DND-41 (cell line): Measurements from ENCODE around the gene CDCA5.

Experiments used
- EZH2 ChIP-seq: IDR thresholded peaks from 3 replicates; pipeline ENCODE4 v1.6.1; 2012; ENCODE audit warnings: borderline replicate concordance, low read depth, mild to moderate bottlenecking, moderate library complexity, low read length, inconsistent platforms; ENCODE audit not compliant: severe bottlenecking
- TF ChIP-seq, protein P1 (sequence below): IDR thresholded peaks from 2 replicates; pipeline ENCODE4 v1.5.1; 2012; ENCODE audit warnings: borderline replicate concordance, low read length, moderate library complexity, mild to moderate bottlenecking; ENCODE audit not compliant: poor library complexity, severe bottlenecking; ENCODE audit errors: extremely low read depth

DNA sequence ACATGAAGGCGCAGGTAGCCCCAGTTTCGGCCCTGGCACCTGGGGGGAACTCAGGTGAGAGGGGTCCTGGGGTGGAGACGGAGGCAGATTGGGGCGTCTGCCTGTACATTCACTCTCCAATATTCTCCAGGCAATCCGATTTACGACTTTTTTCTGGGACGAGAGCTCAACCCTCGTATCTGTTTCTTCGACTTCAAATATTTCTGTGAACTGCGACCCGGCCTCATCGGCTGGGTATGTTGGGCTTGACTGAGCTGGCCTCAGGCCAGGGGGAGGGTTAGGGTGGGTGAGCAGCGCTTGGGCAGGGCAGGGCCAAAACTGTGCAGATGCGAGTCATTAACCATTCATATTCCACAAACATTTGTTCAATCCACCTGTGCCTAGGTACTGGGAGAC, 29.5 kb upstream of the CDCA5 start:
- TF ChIP-seq, protein P1, sequence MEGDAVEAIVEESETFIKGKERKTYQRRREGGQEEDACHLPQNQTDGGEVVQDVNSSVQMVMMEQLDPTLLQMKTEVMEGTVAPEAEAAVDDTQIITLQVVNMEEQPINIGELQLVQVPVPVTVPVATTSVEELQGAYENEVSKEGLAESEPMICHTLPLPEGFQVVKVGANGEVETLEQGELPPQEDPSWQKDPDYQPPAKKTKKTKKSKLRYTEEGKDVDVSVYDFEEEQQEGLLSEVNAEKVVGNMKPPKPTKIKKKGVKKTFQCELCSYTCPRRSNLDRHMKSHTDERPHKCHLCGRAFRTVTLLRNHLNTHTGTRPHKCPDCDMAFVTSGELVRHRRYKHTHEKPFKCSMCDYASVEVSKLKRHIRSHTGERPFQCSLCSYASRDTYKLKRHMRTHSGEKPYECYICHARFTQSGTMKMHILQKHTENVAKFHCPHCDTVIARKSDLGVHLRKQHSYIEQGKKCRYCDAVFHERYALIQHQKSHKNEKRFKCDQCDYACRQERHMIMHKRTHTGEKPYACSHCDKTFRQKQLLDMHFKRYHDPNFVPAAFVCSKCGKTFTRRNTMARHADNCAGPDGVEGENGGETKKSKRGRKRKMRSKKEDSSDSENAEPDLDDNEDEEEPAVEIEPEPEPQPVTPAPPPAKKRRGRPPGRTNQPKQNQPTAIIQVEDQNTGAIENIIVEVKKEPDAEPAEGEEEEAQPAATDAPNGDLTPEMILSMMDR = no peak
- no peak for TF ChIP-seq EZH2
